Right atrium auricular region (tissue), 2 donors: ENCODE results near the gene DECR2. TPM values are rescaled to one million over a fixed set of nuclear protein-coding genes. Genes with fewer than 3 reads are reported as not detected.

Experiments used
- DNase-seq: peaks from one replicate; pipeline ENCODE4 v3.0.0-alpha.2; 2019; ENCODE audit warnings: low spot score
- H3K27ac ChIP-seq, 2 donors: fragments of 200-600 bp; sonication (generic); 1 replicate in 1 of 2; 2 replicates in 1 of 2; pipeline ENCODE4 v1.5.1; 2016 to 2019
- H3K27me3 ChIP-seq, 2 donors: fragments of 200-600 bp; sonication (generic); one replicate each; pipeline versions ENCODE4 v1.5.1 to v1.6.0; 2017 to 2019
- H3K36me3 ChIP-seq: fragments of 200-600 bp; sonication (generic); one replicate; pipeline ENCODE4 v1.5.1; 2016
- H3K4me1 ChIP-seq, 2 donors: fragments of 200-600 bp; sonication (generic); one replicate each; pipeline versions ENCODE4 v1.5.1 to v1.6.0; 2017 to 2019
- H3K4me3 ChIP-seq, 2 donors: fragments of 200-600 bp; sonication (generic); 1 replicate in 1 of 2; 2 replicates in 1 of 2; pipeline ENCODE4 v1.5.1; 2017 to 2019; ENCODE audit warnings: mild to moderate bottlenecking in 1 of 2, moderate library complexity in 1 of 2
- H3K9me3 ChIP-seq, 2 donors: fragments of 200-600 bp; sonication (generic); one replicate each; pipeline ENCODE4 v1.5.1; 2019
- CTCF ChIP-seq, 2 donors: fragments of 200-600 bp; sonication (generic); IDR thresholded peaks; one replicate each; pipeline ENCODE4 v1.5.1; 2019; ENCODE audit warnings: antibody characterized with exemption in 2 of 2
- total RNA-seq, 2 donors: library from RNA; depleted of rRNA; stranded (reverse); fragments of >200 nt; gene quantifications; one replicate each; pipeline ENCODE4 v1.1.0, GENCODE V29; 2016

DECR2 gene
- total RNA-seq, 2 donors from 2014 or later, result 10.6 to 18.7 TPM

GRCh38 chr16:450385-450784 is 48.7 kb downstream of the DECR2 start:
- Histone ChIP-seq H3K36me3 (no peaks in the 10 kb centered on the region), H3K27me3 (no peaks in the 10 kb centered on the region), H3K4me3 (no peak overlapping the region), H3K27ac (no peak overlapping the region), H3K9me3 (no peaks in the 10 kb centered on the region), H3K4me1 (no peaks in the 10 kb centered on the region)
- TF ChIP-seq CTCF (IDR thresholded peaks at IDR 0.05), result no peak
- no peak for DNase-seq

- H3K27ac ChIP-seq, result no peak overlapping the region
- H3K4me1 ChIP-seq, result no peaks in the 10 kb centered on the region
- no peak for DNase-seq
- no peaks in the 10 kb centered on the region for H3K27me3 ChIP-seq
- TF ChIP-seq CTCF (IDR thresholded peaks at IDR 0.05), result no peak
- no peak overlapping the region for H3K4me3 ChIP-seq
- no peaks in the 10 kb centered on the region for H3K36me3 ChIP-seq
- no peaks in the 10 kb centered on the region for H3K9me3 ChIP-seq
Measured at GRCh38 chr16:450785-451512, 49.3 kb downstream of the DECR2 start.

GRCh38 chr16:454397-454940 is 52.8 kb downstream of the DECR2 start:
- H3K9me3 ChIP-seq, result no peaks in the 10 kb centered on the region
- H3K27me3 ChIP-seq, result no peaks in the 10 kb centered on the region
- H3K4me1 ChIP-seq, result peaks cover 0 to 24% of the 10 kb centered on the region in 2 donors
- H3K27ac ChIP-seq, result no peak overlapping the region
- no peak for TF ChIP-seq CTCF (IDR thresholded peaks at IDR 0.05)
- no peak for DNase-seq
- H3K4me3 ChIP-seq, result no peak overlapping the region
- no peaks in the 10 kb centered on the region for H3K36me3 ChIP-seq

GRCh38 chr16:455453-455852 is 53.8 kb downstream of the DECR2 start:
- Histone ChIP-seq H3K36me3 (no peaks in the 10 kb centered on the region), H3K4me1 (peaks cover 0 to 24% of the 10 kb centered on the region in 2 donors), H3K4me3 (no peak overlapping the region), H3K27ac (no peak overlapping the region), H3K9me3 (no peaks in the 10 kb centered on the region), H3K27me3 (no peaks in the 10 kb centered on the region)
- no peak for DNase-seq
- no peak for TF ChIP-seq CTCF (IDR thresholded peaks at IDR 0.05)

- Histone ChIP-seq H3K27ac (peak overlapping the region; percentile 55 to 64), H3K4me1 (peaks cover 0 to 24% of the 10 kb centered on the region in 2 donors), H3K4me3 (no peak overlapping the region), H3K27me3 (no peaks in the 10 kb centered on the region), H3K36me3 (peaks cover 8% of the 10 kb centered on the region), H3K9me3 (no peaks in the 10 kb centered on the region)
- no peak for TF ChIP-seq CTCF (IDR thresholded peaks at IDR 0.05)
- no peak for DNase-seq
Measured at GRCh38 chr16:456891-457483, 55.3 kb downstream of the DECR2 start.
